HG03175 (cell line): ENCODE results near the gene MAB21L3.

Experiments used
- ATAC-seq: cut with Tn5 transposase; IDR thresholded peaks from one replicate; pipeline ENCODE4 v1.9.1; 2021; ENCODE audit warnings: mild to moderate bottlenecking, moderate library complexity; ENCODE audit not compliant: unreplicated experiment

Gene MAB21L3

DNA sequence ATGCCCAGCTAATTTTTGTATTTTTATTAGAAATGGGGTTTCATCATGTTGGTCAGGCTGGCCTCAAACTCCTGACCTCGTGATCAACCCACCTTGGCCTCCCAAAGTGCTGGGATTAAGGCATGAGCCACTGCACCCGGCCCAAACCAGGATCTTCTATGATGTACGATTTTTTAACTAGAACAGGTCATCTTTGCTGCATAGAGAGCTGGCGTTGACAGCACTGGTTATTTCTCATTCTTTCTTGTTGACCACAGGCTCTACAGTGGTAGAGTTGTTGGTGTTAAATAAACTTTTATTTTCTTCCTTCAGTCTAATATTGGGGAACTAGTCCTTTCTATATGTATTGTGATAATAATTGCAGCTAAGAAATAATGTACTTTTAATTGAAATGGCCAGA lies 3.8 kb upstream of the MAB21L3 start:
- ATAC-seq, result no peak

- ATAC-seq, result no peak
Measured at GRCh38 chr1:116111524-116112021, 374 bp downstream of the MAB21L3 start.

- ATAC-seq, result no peak
Measured at GRCh38 chr1:116112388-116113140, 1.4 kb downstream of the MAB21L3 start.

GRCh38 chr1:116113615-116114014 lies 2.4 kb downstream of the MAB21L3 start:
- ATAC-seq, result no peak

- ATAC-seq, result no peak
Measured at GRCh38 chr1:116115476-116116439, 4.6 kb downstream of the MAB21L3 start.

DNA sequence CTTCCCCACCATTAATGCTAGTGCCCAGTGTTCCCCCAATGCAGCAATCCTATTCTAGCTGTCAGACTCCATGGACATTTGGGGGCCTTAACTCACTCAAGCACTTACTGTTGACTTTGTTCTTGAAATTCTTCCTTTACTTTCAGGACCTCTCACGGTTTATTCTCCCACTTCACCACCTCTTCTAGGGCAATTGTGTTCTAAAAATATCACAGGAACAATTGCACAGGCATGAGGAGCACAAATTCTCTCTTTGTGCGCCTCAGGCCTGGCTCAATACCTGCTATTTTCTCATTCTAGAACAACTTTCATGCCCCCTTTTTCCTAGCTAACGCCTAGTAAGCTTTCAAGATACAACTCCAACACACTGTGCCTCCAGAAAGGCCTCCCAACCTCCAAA lies 7.3 kb downstream of the MAB21L3 start:
- ATAC-seq, result no peak

- ATAC-seq, result no peak
Measured at GRCh38 chr1:116119876-116120275, 8.7 kb downstream of the MAB21L3 start.

- no peak for ATAC-seq
Measured at GRCh38 chr1:116122955-116123757, 12.0 kb downstream of the MAB21L3 start.

DNA sequence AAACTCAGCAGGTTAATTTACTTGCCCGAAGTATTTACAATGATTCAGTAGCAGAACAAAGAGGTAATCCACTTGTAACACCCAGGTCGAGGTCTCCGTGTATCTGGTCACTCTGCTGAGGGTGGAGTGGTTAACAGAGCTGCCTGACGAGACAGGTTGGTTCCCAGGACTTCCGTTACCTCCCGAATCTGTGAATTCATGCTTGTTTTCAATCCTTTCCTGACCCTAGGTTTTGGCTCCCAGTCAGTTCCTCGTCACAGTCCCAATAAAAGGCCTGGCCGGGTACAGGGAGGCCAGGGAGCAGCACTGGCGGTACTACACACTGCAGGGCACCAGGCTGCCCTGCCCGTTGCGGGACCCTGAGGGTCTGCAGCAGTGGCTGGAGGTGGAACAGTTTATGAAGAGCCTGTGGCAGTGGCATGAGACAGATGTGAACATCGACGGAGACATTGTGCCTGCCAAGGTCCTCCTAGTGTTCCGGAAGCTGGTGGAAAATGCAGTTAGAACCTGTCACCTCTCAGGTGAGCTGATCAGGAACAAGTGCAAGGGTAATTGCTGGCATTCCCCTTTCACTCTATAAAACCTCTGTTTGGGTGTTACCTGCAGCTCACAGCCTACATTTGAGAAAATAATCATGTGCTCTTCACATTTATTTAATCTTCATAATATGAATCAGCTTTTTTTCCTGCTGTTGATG lies 12.8 kb downstream of the MAB21L3 start:
- ATAC-seq, result no peak

DNA sequence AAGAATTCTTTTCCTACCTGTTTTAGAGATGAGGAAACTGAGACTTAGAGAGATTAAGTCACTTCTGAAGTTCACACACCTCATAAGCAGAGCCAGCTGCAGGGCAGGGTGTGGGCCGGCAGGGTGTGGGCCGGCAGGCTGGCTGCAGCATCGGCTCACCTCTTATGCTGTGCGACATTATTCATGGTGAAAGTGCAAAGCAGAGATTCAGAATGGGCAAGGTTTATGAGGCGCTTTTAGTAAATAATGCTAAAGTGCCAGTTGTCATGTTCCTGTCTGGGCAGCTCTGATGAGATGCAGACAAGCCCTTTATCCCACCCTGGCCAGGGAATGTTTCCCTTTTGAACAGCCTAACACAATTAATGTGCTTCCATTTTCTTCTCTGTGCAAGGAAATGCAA lies 14.6 kb downstream of the MAB21L3 start:
- no peak for ATAC-seq

GRCh38 chr1:116126281-116126680 lies 15.1 kb downstream of the MAB21L3 start:
- ATAC-seq, result no peak

GRCh38 chr1:116127123-116127847 lies 16.1 kb downstream of the MAB21L3 start:
- ATAC-seq, result no peak

DNA sequence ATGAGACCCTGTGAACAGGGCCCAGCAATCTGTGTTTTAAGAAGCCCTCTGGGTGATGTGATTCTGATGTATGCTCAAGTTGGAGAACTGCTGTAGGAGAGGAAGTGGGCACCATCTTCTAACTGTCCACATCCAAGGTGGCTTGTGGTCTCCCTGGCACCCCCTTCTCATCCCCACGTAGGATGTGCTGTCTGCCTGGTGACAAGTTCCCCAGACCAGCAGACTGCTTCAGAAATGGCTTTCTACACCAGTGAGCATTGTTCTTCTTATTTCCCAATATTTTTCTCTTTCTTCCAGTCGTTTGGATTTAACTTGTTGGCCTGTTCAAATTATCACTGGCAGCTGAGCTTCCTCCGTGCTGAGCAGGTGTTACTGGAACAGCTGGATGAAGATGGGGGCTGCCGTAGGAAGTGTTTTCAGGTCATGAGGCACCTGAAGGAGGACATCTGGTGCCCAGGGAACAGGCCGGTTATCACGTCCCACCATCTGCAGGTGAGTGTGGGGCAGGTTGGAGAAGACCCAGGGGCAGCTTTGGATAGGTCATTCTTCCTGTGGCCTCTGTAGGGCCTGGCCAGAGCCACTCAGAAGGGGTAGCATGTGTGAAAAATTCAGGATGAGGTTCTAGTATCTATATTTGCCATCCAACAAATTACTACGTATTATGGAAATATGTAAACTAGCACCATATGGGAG lies 16.8 kb downstream of the MAB21L3 start:
- ATAC-seq, result no peak

DNA sequence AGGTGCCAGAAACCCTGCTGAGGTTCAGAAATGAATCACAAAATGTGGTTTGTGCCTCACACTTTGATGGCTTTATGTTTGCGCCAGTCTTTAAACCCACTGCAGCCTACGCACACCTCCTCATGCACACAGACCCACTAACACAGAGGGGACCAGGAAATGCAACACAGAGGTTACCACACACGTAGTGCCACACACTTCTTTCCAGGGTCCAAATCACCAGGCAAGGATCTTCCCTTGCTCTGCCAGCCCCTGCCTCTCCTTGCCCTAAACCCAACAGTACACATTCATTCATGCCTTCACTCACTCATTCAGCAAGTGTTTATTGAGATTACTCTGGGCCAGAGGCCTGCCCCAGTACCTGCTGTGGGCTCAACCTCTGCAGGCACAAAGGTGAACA lies 17.5 kb downstream of the MAB21L3 start:
- ATAC-seq, result no peak

GRCh38 chr1:116129537-116129936 lies 18.3 kb downstream of the MAB21L3 start:
- no peak for ATAC-seq

GRCh38 chr1:116130356-116130755 lies 19.2 kb downstream of the MAB21L3 start:
- ATAC-seq, result no peak

DNA sequence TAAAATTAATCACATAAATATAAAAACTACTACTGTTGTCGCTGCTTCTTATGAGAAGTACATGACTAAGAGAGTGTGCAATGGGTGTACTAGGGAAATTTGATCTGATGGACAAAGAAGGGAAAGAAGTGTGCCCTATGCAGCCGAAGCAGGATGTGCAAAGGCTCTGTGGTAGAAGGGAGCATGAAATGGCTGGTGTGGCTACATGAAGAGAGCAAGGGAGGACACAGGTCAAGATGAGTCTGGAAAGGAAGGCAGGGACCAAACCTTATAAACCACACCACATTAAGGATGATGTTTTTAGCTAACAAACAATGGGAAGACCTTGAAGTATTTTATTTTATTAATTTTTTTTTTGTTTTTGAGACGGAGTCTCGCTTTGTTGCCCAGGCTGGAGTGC lies 20.0 kb downstream of the MAB21L3 start:
- ATAC-seq, result no peak

DNA sequence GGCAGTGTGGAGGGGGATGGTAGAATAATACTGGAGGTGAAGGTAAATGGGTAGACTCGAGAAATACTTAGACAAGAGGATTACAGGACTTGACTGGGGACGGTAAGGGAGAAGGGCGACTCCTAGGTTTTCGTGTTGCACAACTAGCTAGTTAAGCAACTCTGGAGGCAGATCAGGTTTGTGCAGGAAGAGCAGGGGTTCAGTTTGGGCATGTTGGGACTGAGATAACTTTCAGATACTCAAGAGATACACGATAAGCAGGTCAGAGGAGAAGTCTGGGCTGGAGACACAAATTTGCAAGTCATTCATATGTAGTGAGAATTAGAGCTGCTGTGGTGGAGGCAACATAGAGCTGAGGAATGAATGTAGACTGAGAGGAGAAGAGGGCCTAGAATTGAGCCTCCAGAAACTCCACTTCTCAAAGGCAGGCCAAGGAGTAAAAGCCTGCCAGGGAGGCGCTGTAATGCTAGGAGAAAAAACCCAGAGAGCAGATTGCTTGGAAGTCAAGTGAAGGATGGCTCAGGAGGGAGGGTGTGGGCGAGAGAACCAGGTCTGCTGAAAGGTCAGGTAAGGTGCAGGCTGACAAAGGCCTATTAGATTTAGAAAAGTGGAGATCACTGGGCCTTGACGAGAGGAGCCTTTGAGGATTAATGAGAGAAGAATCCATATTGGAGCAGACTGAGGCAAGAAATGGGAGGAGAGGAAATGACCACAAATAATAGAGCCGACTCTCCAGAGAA lies 20.8 kb downstream of the MAB21L3 start:
- ATAC-seq, result no peak
